Nephron (organoid): Measurements from ENCODE around the gene FMNL3.
A peak's percentile ranks its signal among the peaks of the same experiment; 100 is the strongest.

Experiments
- H3K27ac Mint-ChIP-seq, 3 experiments: 2 replicates each; pipeline ENCODE4 v1.8.0; 2020; ENCODE audit warnings: mixed read lengths in 3 of 3, mild to moderate bottlenecking in 2 of 3, moderate library complexity in 1 of 3
- H3K27me3 Mint-ChIP-seq: 2 replicates; pipeline ENCODE4 v1.8.0; 2021; ENCODE audit warnings: low read depth, mild to moderate bottlenecking, moderate library complexity, mixed read lengths
- H3K36me3 Mint-ChIP-seq: 2 replicates; pipeline ENCODE4 v1.8.0; 2020; ENCODE audit warnings: low read depth, mixed read lengths
- H3K4me1 Mint-ChIP-seq: 2 replicates; pipeline ENCODE4 v1.8.0; 2020; ENCODE audit warnings: mixed read lengths
- H3K4me3 Mint-ChIP-seq, 3 experiments: 2 replicates each; pipeline ENCODE4 v1.8.0; 2020; ENCODE audit warnings: mild to moderate bottlenecking in 3 of 3, mixed read lengths in 3 of 3, moderate library complexity in 2 of 3
- H3K9me3 Mint-ChIP-seq: 2 replicates; pipeline ENCODE4 v1.8.0; 2020; ENCODE audit warnings: mixed read lengths
- TF ChIP-seq, protein P1 (sequence below), 3 experiments: fragments of 200-600 bp; sonication (generic); IDR thresholded peaks; one replicate each; pipeline ENCODE4 v1.5.0; 2021; ENCODE audit warnings: antibody characterized with exemption in 3 of 3; ENCODE audit not compliant: unreplicated experiment in 3 of 3

Gene FMNL3

GRCh38 chr12:49662998-49663843 is 44.0 kb downstream of the FMNL3 start:
- peak overlapping the region; percentile 28 to 48 (median 40) for H3K4me3 Mint-ChIP-seq
- peak overlapping the region; percentile 98 to 99 (median 99) for H3K27ac Mint-ChIP-seq
- no peaks in the 10 kb centered on the region for H3K9me3 Mint-ChIP-seq
- TF ChIP-seq, protein P1, sequence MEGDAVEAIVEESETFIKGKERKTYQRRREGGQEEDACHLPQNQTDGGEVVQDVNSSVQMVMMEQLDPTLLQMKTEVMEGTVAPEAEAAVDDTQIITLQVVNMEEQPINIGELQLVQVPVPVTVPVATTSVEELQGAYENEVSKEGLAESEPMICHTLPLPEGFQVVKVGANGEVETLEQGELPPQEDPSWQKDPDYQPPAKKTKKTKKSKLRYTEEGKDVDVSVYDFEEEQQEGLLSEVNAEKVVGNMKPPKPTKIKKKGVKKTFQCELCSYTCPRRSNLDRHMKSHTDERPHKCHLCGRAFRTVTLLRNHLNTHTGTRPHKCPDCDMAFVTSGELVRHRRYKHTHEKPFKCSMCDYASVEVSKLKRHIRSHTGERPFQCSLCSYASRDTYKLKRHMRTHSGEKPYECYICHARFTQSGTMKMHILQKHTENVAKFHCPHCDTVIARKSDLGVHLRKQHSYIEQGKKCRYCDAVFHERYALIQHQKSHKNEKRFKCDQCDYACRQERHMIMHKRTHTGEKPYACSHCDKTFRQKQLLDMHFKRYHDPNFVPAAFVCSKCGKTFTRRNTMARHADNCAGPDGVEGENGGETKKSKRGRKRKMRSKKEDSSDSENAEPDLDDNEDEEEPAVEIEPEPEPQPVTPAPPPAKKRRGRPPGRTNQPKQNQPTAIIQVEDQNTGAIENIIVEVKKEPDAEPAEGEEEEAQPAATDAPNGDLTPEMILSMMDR (IDR thresholded peaks at IDR 0.05; ENCODE audit: unreplicated experiment in 3 of 3), result no peak
- no peaks in the 10 kb centered on the region for H3K27me3 Mint-ChIP-seq
- peaks cover 52% of the 10 kb centered on the region for H3K4me1 Mint-ChIP-seq
- peaks cover 40% of the 10 kb centered on the region for H3K36me3 Mint-ChIP-seq

DNA sequence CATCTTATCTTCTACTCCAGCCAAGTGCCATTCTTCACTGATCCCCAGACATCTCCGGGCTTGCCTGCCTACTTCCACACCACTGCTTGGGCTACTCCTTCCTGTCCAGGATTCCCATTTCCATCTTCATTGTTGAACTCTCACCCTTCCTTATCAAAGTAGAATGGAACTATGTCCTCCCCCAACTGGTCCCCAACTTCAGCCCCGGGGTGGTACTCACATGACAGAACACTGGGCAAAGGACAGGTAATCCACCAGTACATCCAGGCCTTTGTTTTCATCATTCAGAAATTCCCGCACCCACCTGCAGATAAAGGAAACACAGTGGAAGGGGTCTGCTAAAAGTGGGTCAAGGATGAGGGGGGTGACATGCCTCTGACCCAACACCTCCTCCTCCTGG is 45.5 kb downstream of the FMNL3 start:
- TF ChIP-seq, protein P1 (IDR thresholded peaks at IDR 0.05; ENCODE audit: unreplicated experiment in 3 of 3), result no peak
- Mint-ChIP-seq H3K27ac (peak overlapping the region; percentile 98 to 99 (median 99)), H3K36me3 (peaks cover 48% of the 10 kb centered on the region), H3K4me3 (no peak overlapping the region), H3K27me3 (no peaks in the 10 kb centered on the region), H3K9me3 (no peaks in the 10 kb centered on the region), H3K4me1 (peaks cover 41% of the 10 kb centered on the region)

- Mint-ChIP-seq H3K4me3 (no peak overlapping the region), H3K36me3 (peaks cover 52% of the 10 kb centered on the region), H3K27ac (peak overlapping the region; percentile 98 to 99 (median 99)), H3K9me3 (no peaks in the 10 kb centered on the region), H3K4me1 (peaks cover 40% of the 10 kb centered on the region), H3K27me3 (no peaks in the 10 kb centered on the region)
- TF ChIP-seq, protein P1 (IDR thresholded peaks at IDR 0.05; ENCODE audit: unreplicated experiment in 3 of 3), result no peak
These were observed 46.0 kb downstream of the FMNL3 start for GRCh38 chr12:49661191-49661590.

DNA sequence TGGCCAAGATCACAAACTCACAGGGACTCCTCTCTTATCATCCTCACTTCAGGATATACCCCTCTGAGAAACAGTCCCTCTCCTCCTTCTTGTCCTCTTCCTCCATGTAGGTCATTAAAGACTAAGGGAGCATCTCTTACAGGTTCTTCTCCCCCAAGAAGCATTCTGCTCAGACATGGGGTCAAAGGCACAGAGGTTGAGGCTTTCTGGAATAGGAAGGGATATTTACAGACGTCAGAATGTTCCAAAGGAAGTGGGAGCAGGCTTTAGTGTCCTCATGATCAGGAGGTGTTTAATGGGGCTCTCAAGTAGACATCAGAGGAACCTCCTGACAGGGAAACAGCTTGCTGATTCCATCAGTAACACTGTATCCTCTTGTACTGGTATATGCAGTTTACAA is 47.5 kb downstream of the FMNL3 start:
- peaks cover 27% of the 10 kb centered on the region for H3K4me1 Mint-ChIP-seq
- H3K9me3 Mint-ChIP-seq, result no peaks in the 10 kb centered on the region
- TF ChIP-seq, protein P1 (IDR thresholded peaks at IDR 0.05; ENCODE audit: unreplicated experiment in 3 of 3), result no peak
- no peaks in the 10 kb centered on the region for H3K27me3 Mint-ChIP-seq
- no peak overlapping the region for H3K4me3 Mint-ChIP-seq
- peaks cover 61% of the 10 kb centered on the region for H3K36me3 Mint-ChIP-seq
- no peak overlapping the region for H3K27ac Mint-ChIP-seq

DNA sequence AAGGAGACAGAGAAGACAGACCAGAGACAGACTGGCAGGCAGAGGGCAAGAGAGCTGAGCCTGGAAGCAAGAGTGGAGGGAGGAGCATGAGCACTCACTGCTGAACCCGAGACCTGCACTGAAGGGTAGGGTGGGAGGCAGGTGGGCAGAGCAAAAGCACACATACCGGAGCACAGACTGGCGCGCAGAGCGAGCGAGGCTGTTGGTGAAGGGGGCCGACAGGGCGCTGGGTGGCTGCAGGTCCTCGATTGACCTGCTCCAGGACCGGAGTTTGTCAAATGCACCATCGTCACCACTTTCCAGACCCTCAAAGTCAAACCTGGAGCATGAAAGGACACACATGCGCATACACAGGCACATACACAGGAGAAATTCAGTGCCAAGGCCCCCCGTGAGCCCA is 48.9 kb downstream of the FMNL3 start:
- TF ChIP-seq, protein P1 (IDR thresholded peaks at IDR 0.05; ENCODE audit: unreplicated experiment in 3 of 3), result no peak
- Mint-ChIP-seq H3K4me1 (peaks cover 19% of the 10 kb centered on the region), H3K36me3 (peaks cover 72% of the 10 kb centered on the region), H3K4me3 (no peak overlapping the region), H3K9me3 (no peaks in the 10 kb centered on the region), H3K27me3 (no peaks in the 10 kb centered on the region), H3K27ac (peak overlapping the region in 2 of 3 experiments; percentile 5 to 15)
